Hypothalamus (tissue), 51 donors: ENCODE measurements around the gene KCNJ15.
A peak's percentile ranks its signal among the peaks of the same experiment; 100 is the strongest.

Experiments
- DNase-seq, 51 donors: peaks; one replicate each; lab custom pipeline; 2025; lab: John Stamatoyannopoulos, UW

KCNJ15 gene

DNA sequence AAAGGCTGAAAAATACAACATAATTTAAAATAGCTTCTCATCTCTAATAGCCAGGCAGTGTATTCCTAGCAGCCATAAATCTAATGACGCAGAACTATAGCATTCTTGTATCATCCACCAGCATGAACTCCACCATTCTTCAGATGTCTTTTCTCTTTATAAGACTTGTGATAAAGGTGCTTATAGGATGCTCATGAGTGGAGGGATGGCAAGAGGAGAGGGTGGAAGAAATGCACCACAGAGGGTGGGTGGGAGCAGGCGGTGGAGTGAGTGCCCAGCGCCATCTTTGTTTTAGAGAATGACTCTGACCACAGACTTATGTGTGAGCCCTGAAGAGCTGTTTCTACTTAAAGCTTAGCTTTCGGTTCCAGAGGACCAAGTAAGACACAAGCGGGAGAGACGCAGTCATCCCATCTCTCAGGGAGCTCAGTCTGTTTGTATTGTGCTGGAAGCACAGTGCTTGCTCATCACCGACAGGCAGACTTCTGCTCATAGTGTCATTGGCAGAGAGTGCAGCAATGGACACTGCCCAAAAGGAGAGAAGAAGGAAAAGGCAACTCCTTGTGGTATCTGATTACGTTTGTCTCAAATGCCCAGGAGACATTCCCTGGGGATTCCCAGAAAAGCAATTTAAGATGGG lies 65.6 kb downstream of the KCNJ15 start:
- no peak for DNase-seq

GRCh38 chr21:38323721-38324531 lies 67.1 kb downstream of the KCNJ15 start:
- no peak for DNase-seq

DNA sequence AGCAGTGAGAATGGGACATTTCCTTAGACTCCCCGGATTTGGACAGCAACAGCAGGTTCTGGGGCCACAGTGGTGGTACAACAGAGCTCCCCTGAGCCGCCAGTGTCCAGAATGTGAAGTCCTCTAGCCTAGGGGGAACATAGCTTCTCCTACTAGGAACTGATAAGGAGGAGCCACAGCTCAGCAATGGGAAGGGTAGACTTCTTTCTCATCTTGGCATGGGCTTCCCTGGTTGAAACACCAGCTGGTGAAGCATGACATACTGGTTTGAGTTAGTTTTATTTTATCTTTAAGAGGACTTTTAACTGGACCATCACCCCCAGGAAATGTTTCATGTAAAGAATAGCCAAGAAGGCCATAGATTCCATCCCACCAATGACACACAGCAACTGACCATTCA lies 68.4 kb downstream of the KCNJ15 start:
- DNase-seq: no peak

- DNase-seq: no peak
These were observed 69.1 kb downstream of the KCNJ15 start for GRCh38 chr21:38325731-38326420.

GRCh38 chr21:38326429-38326828 lies 69.6 kb downstream of the KCNJ15 start:
- no peak for DNase-seq

DNA sequence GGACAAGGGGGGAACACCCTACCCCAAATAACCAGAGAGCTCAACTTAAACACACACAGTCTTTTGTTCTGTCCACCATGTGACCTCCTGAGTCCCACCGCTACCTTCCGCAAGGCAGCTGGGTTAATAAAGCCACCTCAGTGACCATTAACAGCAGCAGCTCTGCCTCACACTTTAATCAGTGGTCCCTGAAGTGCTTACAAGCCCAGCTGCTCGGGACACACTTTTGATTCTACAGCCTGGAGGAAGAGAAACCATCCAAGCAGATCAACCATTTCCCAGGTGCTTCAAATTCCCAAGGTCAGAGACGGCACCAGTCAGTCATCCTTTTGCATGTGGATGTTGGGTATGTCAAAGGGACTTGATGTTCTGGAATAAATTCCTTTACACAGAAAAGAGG lies 70.1 kb downstream of the KCNJ15 start:
- no peak for DNase-seq

GRCh38 chr21:38327984-38328383 lies 71.2 kb downstream of the KCNJ15 start:
- no peak for DNase-seq

DNA sequence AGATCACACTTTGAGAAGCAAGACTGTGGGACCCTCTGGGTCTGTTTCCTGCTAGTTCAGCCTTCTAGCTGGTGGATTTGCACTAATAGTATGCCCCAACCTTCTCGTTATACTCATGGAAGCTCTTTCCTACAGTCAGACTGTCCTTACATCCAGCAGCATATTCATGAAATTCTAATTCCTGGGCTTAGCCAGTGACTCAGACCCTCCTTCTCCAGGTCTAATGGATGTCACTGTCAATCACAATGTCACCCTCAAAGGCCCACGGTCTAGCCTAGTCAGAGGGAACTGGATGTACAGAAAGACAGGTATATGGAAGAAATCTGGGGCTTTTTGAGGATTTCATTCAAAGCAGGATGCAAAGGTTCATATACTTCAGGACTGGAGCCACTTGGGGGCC lies 72.4 kb downstream of the KCNJ15 start:
- DNase-seq: no peak

DNA sequence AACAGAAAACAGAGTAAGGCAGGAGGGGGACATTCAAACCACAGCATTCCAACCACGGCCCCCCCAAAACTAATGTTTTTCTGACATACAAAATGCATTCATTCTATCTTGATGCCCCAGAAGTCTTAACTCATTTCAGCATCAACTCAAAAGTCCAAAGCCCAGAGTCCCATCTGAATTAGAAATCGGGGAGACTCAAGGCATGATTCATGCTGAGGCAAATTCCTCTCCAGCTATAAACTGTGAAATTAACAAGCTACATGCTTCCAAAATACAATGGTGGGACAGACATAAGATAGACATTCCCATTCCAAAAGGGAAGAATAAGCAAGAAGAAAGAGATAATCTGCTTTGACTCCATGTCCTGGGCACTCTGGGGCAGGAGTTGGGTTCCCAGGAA lies 73.9 kb downstream of the KCNJ15 start:
- no peak for DNase-seq

GRCh38 chr21:38333301-38334272 lies 76.8 kb downstream of the KCNJ15 start:
- no peak for DNase-seq

DNA sequence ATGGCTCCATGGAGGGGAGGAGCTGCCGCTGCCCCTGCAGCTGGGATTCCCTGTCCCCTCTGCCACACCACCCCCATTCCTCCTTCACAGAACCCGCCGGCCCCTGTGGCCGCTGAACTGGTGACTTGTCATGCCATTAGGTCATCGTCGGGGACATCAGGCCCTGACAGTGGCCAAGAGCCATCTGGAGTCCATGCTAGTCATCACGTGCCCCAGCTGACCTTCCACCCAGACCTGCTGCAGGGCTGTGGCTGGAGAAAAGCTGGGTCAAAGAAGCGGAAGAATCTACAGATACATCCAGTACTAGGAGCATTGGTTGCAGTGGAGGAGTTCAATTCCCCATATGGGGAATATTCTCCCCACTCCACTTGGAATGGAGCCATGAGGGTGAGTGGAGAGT lies 78.1 kb downstream of the KCNJ15 start:
- peak in 2 of 51 donors; percentile 4 to 9 for DNase-seq

- no peak for DNase-seq
These were observed 81.0 kb downstream of the KCNJ15 start for GRCh38 chr21:38337793-38338192.

DNA sequence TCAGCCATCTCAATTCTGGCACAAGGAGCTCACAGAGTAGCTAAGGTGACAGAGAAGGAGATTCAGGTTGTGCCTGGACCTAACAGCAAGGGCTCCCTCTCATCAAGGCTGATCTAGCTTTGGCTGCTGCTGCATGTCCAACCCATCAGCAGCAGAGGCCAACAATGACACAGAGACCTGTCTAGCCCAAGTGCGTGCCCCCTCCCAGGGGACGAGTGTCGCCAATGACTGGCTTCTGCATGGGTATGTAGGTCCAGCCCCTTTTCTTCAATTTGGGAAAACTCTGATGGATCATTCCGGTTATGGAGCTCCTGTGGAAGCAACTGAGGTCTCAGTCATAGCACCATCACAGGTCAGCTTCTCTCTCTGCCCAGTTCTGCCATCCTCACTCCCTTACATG lies 83.3 kb downstream of the KCNJ15 start:
- DNase-seq: no peak

GRCh38 chr21:38341546-38342012 lies 84.8 kb downstream of the KCNJ15 start:
- DNase-seq: no peak

DNA sequence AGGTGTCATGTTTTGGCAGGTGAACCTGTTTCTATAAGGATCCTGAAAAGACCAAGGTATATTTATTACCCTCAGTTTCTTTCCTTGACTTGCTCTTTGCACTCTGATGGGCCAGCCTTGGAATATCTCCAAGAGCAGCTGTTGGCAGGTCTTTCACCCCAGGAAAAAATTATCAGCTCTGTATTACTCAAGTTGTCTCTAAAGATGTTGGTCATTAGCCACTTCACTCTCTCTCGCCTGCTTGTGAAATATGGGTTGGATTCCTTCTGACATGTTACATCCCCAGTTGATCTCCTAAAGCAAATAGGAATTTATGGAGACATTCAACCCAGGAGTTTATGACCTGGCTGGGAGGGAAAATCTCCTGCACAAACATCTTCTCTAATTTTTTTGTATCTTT lies 85.9 kb downstream of the KCNJ15 start:
- DNase-seq: no peak

GRCh38 chr21:38343691-38344090 lies 86.9 kb downstream of the KCNJ15 start:
- no peak for DNase-seq

GRCh38 chr21:38346286-38346685 lies 89.5 kb downstream of the KCNJ15 start:
- DNase-seq: no peak

DNA sequence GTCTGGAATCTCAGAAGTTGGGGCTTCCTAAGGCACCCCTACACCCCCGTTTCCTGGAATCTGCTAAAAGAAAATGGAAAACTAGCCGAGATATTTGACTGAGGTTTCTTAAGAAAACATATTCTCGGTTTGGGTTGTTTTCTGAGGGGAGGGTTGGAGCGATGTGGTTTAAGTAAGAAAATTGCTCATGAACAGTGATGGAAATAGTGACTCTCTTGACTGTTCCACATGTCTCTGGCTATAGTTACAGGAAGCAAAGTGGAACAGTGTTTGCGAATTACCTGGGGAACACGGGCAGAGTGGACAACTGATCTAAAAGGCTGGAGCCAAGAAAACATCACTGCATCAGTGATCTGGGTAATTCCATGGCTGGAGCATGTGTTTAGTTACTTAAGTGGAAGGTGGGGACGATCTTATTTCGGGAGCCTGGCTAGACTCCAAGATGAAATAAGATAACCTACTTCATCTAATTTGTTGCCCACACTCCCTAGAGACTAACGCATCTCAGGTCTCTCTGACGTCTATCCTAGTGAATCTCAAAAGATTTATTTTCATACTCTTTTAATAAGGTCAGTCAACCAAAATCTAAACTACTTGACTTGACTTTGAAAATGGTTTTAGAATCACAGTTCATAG lies 92.4 kb downstream of the KCNJ15 start:
- DNase-seq: no peak

DNA sequence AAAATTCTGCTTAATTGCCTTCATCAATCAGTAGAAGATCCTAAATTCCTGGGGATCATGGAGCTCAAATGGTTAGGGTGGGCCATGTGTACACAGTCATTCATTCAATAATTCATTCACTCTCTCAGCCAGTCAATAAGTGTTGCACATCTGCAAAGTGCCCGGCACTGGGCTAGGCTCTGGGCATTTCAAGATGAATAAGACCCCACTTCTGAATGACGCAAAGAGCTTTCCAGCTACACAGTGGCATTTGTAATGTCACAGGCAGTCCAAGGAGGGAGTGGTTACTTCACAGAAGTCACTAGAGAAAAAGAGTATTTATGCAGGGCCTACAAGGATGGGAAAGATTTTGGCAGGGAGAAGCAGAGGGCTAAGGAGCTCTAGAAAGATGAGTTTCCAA lies 93.2 kb downstream of the KCNJ15 start:
- no peak for DNase-seq

- DNase-seq: no peak
These were observed 93.9 kb downstream of the KCNJ15 start for GRCh38 chr21:38350684-38351083.
